ENCODE measurements around the gene CFAP45. TPM values are rescaled to one million over a fixed set of nuclear protein-coding genes. Genes with fewer than 3 reads are reported as not detected.

Gene CFAP45
- total and polyA plus RNA-seq, 9 of the 15 experiments (the other 6 are each of a cell fraction or from before 2014, with no cell fraction given), result 0.65 to 2.4 (median 1.5) TPM

GRCh38 chr1:159922511-159923202, 22.7 kb upstream of the CFAP45 start (continued):
- TF ChIP-seq SAP30 (IDR thresholded peaks at IDR 0.05; ENCODE audit: borderline replicate concordance, insufficient read depth, low read depth, low read length, poor library complexity, severe bottlenecking), result peak; percentile 35
- no peak for TF ChIP-seq CBX2 (IDR thresholded peaks at IDR 0.05; ENCODE audit: insufficient read depth, low read length, poor library complexity, severe bottlenecking)
- TF ChIP-seq NR1H2 (CRISPR knock-in tag; IDR thresholded peaks at IDR 0.05), result no peak
- no peak for TF ChIP-seq MTA1 (IDR thresholded peaks at IDR 0.05; ENCODE audit: borderline replicate concordance)
- TF ChIP-seq SMARCB1 (IDR thresholded peaks at IDR 0.05; ENCODE audit: insufficient read length, low read depth), result no peak
- TF ChIP-seq PHF8 (IDR thresholded peaks at IDR 0.05; ENCODE audit: borderline replicate concordance, low read length), result 0 out of 2 replicates have a peak, but pooled peaks have one; percentile 11
- peak; percentile 12 for TF ChIP-seq RBBP5 (IDR thresholded peaks at IDR 0.05; ENCODE audit: borderline replicate concordance, insufficient read depth, low read length, poor library complexity, severe bottlenecking)
- TF ChIP-seq NFE2L1 (tag; IDR thresholded peaks at IDR 0.05; ENCODE audit: borderline replicate concordance, low read depth), result no peak
- no peak for TF ChIP-seq POLR2B (IDR thresholded peaks at IDR 0.05; ENCODE audit: low read depth, partially characterized antibody)
- TF ChIP-seq ZNF224 (CRISPR knock-in tag; IDR thresholded peaks at IDR 0.05), result no peak
- TF ChIP-seq MAFF (IDR thresholded peaks at IDR 0.05; ENCODE audit: low read length), result no peak
- TF ChIP-seq ZNF696 (CRISPR knock-in tag; conservative IDR thresholded peaks at IDR 0.05), result no peak
- TF ChIP-seq POLR3G (IDR thresholded peaks at IDR 0.05; ENCODE audit: extremely low read depth, insufficient read length, insufficient replicate concordance), result no peak
- peak; percentile 56 for TF ChIP-seq POLR2G (IDR thresholded peaks at IDR 0.05; ENCODE audit: low read depth, low read length)
- TF ChIP-seq ZNF384 (IDR thresholded peaks at IDR 0.05; ENCODE audit: low read depth, low read length), result no peak
- no peak for TF ChIP-seq USF2 (CRISPR knock-in tag; IDR thresholded peaks at IDR 0.05)
- no peak for TF ChIP-seq KDM2B (CRISPR knock-in tag; IDR thresholded peaks at IDR 0.05)
- no peak for TF ChIP-seq IRF1 (CRISPR knock-in tag; IDR thresholded peaks at IDR 0.05; ENCODE audit: borderline replicate concordance)
- TF ChIP-seq MEF2D (tag; conservative IDR thresholded peaks at IDR 0.05; ENCODE audit: low read depth), result no peak
- TF ChIP-seq MITF (IDR thresholded peaks at IDR 0.05), result no peak
- TF ChIP-seq RB1 (IDR thresholded peaks at IDR 0.05; ENCODE audit: low read depth), result no peak
- no peak for TF ChIP-seq RBM34 (IDR thresholded peaks at IDR 0.05; ENCODE audit: borderline replicate concordance, insufficient read depth, low read length)
- TF ChIP-seq RBFOX2 (IDR thresholded peaks at IDR 0.05; ENCODE audit: low read depth, low read length), result peak; percentile 48; the same call in 1 of the 2 replicates
- no peak for TF ChIP-seq SUPT5H (IDR thresholded peaks at IDR 0.05)
- no peak for TF ChIP-seq PHB (CRISPR knock-in tag; IDR thresholded peaks at IDR 0.05)
- TF ChIP-seq MCM5 (IDR thresholded peaks at IDR 0.05; ENCODE audit: low read depth), result no peak
- TF ChIP-seq CHD2 (IDR thresholded peaks at IDR 0.05; ENCODE audit: low read depth, low read length), result no peak
- no peak for TF ChIP-seq LARP7 (IDR thresholded peaks at IDR 0.05)

All from K562 (cell line).